Stimulated activated CD8-positive, alpha-beta memory T cell treated with anti-CD3 and anti-CD28 coated beads, Interleukin-7, amount 100 ng/mL, for 4 hours (primary cell): ENCODE results near the gene DBN1.
"Not testable (repeated sequence)": the region's sequence is repeated elsewhere in the genome, so short reads cannot be mapped to it uniquely, and the experiment has no call there.

Source experiments
- DNase-seq, 2 donors: peaks; one replicate each; pipeline ENCODE4 v3.0.0-alpha.2; 2020; ENCODE audit warnings: low read depth in 2 of 2

The DBN1 gene

GRCh38 chr5:177429248-177430040, 44.0 kb downstream of the DBN1 start:
- peak; percentile 88 to 89 for DNase-seq

DNA sequence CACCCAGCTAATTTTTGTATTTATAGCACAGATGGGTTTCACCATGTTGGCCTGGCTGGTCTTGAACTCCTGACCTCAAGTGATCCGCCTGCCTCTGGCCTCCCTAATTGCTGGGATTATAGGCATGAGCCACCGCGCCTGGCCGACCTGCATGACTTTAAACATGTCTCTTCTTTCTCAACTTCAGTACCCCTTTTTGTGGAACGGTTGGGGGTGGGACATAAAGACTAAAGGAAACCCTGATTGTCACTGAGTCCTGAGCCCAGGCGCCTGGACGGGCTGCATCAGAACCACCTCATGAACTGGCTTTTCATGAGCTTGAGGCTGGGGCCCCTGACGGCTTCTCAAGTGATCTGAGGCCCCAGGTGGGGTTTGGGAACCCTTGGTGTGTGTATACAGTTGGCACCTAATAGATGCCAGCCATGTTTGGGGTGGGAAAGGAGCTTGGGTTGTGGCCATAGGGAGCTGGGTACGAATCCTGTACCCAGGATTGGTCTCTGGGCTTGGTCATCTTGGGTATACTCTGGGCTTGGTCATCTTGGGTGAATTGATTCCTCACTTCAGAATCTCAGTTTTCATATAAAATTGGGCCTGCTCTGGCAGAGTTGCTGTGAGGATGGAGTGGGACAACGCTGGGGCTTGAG, 44.7 kb downstream of the DBN1 start:
- no peak for DNase-seq

DNA sequence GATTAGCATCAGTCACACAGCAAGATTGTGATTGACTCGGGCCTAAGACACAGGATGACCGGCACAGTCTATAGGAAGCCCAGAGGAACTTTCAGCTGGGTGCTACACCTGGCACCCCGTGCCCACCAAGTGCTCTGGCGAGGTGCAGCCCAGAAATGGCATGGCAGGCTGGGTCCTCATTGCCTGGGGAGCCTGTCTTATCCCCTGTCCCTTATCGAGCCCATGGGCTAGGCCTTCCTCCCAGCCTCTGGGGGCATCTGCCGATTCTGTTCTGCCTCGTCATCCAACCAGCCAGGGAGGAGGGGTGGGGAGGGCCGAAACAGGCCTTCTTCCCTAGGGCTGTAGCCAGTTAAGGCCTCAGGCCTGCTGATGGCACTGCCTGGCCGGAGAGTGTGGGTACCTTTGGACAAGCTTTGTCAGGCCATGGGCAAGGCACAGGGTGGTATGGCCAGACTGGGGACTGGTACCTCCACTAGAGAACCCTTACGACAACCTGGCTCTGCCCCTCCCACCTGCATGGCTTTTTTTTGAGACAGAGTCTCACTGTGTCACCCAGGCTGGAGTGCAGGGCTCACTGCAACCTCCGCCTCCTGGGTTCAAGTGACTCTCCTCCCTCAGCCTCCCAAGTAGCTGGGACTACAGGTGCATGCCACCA, 45.4 kb downstream of the DBN1 start:
- no peak for DNase-seq

- no peak for DNase-seq
These were observed 46.1 kb downstream of the DBN1 start for GRCh38 chr5:177427211-177427822.

- DNase-seq: peak in 1 of 2 donors; percentile 65
These were observed 46.7 kb downstream of the DBN1 start, which contains the start of gene GRK6 for GRCh38 chr5:177426566-177427210. Gene GRK6, plus strand, starts transcription at chr5:177426676. Its CDS starts 170 bp downstream, at chr5:177426846.

GRCh38 chr5:177425801-177426565, 47.5 kb downstream of the DBN1 start:
- DNase-seq: peak; percentile 99 to 100

- no peak for DNase-seq
These were observed 48.1 kb downstream of the DBN1 start for GRCh38 chr5:177425196-177425800.

GRCh38 chr5:177423671-177424070, 49.8 kb downstream of the DBN1 start:
- no peak for DNase-seq

GRCh38 chr5:177421062-177421798, 52.2 kb downstream of the DBN1 start:
- DNase-seq: no peak

DNA sequence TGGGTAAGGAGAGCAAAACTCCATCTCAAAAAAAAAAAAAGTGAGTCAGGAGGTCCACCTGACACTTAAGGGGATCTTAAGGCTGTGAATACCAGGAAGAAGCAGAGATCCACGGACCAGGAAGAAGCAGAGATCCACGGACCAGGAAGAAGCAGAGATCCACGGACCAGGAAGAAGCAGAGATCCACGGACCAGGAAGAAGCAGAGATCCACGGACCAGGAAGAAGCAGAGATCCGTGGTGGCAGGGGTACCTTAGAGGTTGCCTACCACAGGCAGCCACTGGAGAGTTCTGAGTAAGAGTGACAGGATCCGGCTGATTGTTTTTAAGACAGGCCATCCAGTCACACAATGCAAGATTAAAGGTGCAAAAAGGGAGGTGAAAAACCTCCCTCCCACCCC, 53.0 kb downstream of the DBN1 start:
- not testable (repeated sequence) for DNase-seq

GRCh38 chr5:177419046-177419445, 54.4 kb downstream of the DBN1 start:
- no peak for DNase-seq

- not testable (repeated sequence) for DNase-seq
These were observed 56.4 kb downstream of the DBN1 start for GRCh38 chr5:177417081-177417480.

DNA sequence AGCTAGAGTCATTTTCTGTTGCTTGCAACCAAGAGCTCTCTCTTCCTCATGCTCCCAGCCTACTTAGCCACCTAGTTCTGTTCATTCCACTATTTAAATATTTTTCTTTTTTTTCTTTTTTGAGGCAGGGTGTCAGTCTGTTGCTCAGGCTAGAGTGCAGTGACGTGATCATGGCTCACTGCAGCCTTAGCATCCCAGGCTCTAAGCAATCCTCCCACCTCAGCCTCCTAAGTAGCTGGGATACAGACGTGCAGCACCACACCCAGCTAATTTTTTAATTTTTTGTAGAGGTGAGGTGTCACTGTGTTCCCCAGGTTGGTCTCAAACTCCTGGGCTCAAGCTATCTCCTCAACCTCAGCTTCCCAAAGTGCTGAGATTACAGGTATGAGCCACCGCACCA, 59.0 kb downstream of the DBN1 start:
- no peak for DNase-seq

- DNase-seq: no peak
These were observed 60.7 kb downstream of the DBN1 start for GRCh38 chr5:177412603-177413233.

DNA sequence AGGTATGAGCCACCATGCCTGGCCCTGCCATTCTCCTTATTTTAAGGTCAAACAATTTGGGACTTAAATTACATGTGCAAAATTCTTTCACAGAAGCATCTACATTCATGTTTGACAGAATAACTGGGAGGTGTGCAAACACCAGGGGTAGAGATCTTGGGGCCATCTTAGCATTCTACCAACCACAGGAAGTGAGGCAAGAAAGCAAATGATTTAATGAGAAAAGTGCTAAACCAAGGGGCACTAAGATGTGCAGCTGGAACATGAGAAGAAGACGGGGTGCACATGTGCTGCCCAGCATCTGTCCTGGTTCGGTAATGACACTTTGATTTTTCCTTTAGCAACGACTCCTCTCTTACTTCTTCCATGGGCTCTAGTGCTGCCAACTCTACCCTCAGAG, 62.9 kb downstream of the DBN1 start:
- no peak for DNase-seq

DNA sequence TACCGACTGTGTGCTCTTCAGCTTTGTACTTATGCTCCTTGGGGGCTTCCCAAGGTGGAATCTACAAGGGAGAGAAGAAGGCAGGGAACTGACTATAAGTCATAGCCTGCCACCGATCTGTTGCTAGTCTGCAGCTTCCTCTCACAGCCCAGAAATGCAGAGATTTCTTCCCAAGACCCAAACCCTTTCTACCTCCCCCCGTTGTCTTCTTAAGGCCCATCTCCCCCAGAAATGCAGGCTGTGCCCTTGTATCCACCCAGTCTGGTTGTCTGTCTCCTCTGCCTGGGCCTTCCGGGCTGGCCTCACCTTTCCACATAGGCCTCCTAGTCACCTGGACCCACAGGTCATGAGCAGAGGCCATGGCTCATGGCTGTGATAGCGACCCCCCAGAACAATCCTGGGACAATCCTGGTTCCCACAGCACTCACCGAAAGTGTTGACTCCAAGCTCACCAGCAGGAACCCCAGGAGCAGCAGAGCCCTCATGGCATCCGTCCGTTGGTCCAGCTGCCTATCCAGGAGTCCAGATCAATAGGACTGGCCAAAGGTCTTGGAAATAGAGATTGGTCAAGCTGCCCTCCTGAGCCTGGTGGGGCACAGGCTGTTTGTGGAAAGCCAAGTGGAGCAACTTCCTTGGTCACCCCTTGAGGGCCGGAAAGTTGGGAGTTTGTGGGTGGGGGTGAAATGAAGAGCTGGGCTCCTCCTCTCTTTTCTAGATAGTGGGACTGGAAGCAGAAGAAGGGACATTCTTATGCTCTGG, 64.2 kb downstream of the DBN1 start, which contains the start of gene F12:
Gene F12, minus strand, starts transcription at position 522 of the 759 bp plus-strand sequence. Its CDS starts 37 bp downstream, at position 485.
- DNase-seq: no peak
